ENCODE data around the gene RGS7BP. TPM values are rescaled to one million over a fixed set of nuclear protein-coding genes. Genes with fewer than 3 reads are reported as not detected.
A peak's percentile ranks its signal among the peaks of the same experiment; 100 is the strongest.

The RGS7BP gene
- total RNA-seq, 1 donor from 2014 or later: 11.8 TPM

- no peak for DNase-seq (ENCODE audit: extremely low spot score in 2 of 2)
- Histone ChIP-seq H3K4me1 (no peaks in the 10 kb centered on the region), H3K4me3 (no peak overlapping the region), H3K36me3 (no peaks in the 10 kb centered on the region), H3K9me3 (no peaks in the 10 kb centered on the region), H3K27ac (no peak overlapping the region), H3K27me3 (no peaks in the 10 kb centered on the region)
- intact Hi-C loops (cut with DNase I): no loop called here
- TF ChIP-seq POLR2A (IDR thresholded peaks at IDR 0.05): no peak
- no peak for TF ChIP-seq CTCF (IDR thresholded peaks at IDR 0.05)
- no peak for TF ChIP-seq POLR2AphosphoS5 (IDR thresholded peaks at IDR 0.05; ENCODE audit: insufficient read depth in 1 of 2, low read depth in 1 of 2)
These were observed 126.4 kb downstream of the RGS7BP start for GRCh38 chr5:64632251-64632650.

GRCh38 chr5:64634997-64635686, 129.3 kb downstream of the RGS7BP start:
- no peaks in the 10 kb centered on the region for H3K36me3 ChIP-seq
- TF ChIP-seq CTCF (IDR thresholded peaks at IDR 0.05) (peak; percentile 44 to 79 (median 68)), POLR2A (IDR thresholded peaks at IDR 0.05) (no peak), POLR2AphosphoS5 (IDR thresholded peaks at IDR 0.05; ENCODE audit: insufficient read depth in 1 of 2, low read depth in 1 of 2) (peak in 1 of 2 donors; percentile 9)
- H3K27ac ChIP-seq: no peak overlapping the region
- intact Hi-C loops (cut with DNase I): loop anchor here (5.0 kb wide), 1 partner anchor 147 kb away; no protein-coding TSS in a partner anchor
- H3K4me1 ChIP-seq: no peaks in the 10 kb centered on the region
- H3K9me3 ChIP-seq: no peaks in the 10 kb centered on the region
- no peaks in the 10 kb centered on the region for H3K27me3 ChIP-seq
- no peak overlapping the region for H3K4me3 ChIP-seq
- no peak for DNase-seq (ENCODE audit: extremely low spot score in 2 of 2)

GRCh38 chr5:64637144-64637543, 131.3 kb downstream of the RGS7BP start:
- Histone ChIP-seq H3K27me3 (no peaks in the 10 kb centered on the region), H3K27ac (no peak overlapping the region), H3K9me3 (no peaks in the 10 kb centered on the region), H3K36me3 (no peaks in the 10 kb centered on the region), H3K4me1 (no peaks in the 10 kb centered on the region), H3K4me3 (no peak overlapping the region)
- DNase-seq (ENCODE audit: extremely low spot score in 2 of 2): no peak
- intact Hi-C loops (cut with DNase I): loop anchor here (5.0 kb wide), 1 partner anchor 145 kb away; no protein-coding TSS in a partner anchor
- TF ChIP-seq POLR2AphosphoS5 (IDR thresholded peaks at IDR 0.05; ENCODE audit: insufficient read depth in 1 of 2, low read depth in 1 of 2) (no peak), POLR2A (IDR thresholded peaks at IDR 0.05) (no peak), CTCF (IDR thresholded peaks at IDR 0.05) (no peak)

- H3K27ac ChIP-seq: no peak overlapping the region
- intact Hi-C loops (cut with DNase I): loop anchor here (5.0 kb wide), 1 partner anchor 144 kb away; no protein-coding TSS in a partner anchor
- no peaks in the 10 kb centered on the region for H3K36me3 ChIP-seq
- H3K27me3 ChIP-seq: no peaks in the 10 kb centered on the region
- H3K4me1 ChIP-seq: no peaks in the 10 kb centered on the region
- DNase-seq (ENCODE audit: extremely low spot score in 2 of 2): no peak
- no peak overlapping the region for H3K4me3 ChIP-seq
- TF ChIP-seq POLR2A (IDR thresholded peaks at IDR 0.05): no peak
- no peak for TF ChIP-seq CTCF (IDR thresholded peaks at IDR 0.05)
- no peak for TF ChIP-seq POLR2AphosphoS5 (IDR thresholded peaks at IDR 0.05; ENCODE audit: insufficient read depth in 1 of 2, low read depth in 1 of 2)
- no peaks in the 10 kb centered on the region for H3K9me3 ChIP-seq
These were observed 132.1 kb downstream of the RGS7BP start for GRCh38 chr5:64637837-64638443.

- intact Hi-C loops (cut with DNase I): no loop called here
- Histone ChIP-seq H3K9me3 (no peaks in the 10 kb centered on the region), H3K27me3 (no peaks in the 10 kb centered on the region), H3K4me1 (no peaks in the 10 kb centered on the region), H3K36me3 (no peaks in the 10 kb centered on the region), H3K27ac (no peak overlapping the region), H3K4me3 (no peak overlapping the region)
- TF ChIP-seq CTCF (IDR thresholded peaks at IDR 0.05): no peak
- TF ChIP-seq POLR2AphosphoS5 (IDR thresholded peaks at IDR 0.05; ENCODE audit: insufficient read depth in 1 of 2, low read depth in 1 of 2): no peak
- no peak for TF ChIP-seq POLR2A (IDR thresholded peaks at IDR 0.05)
- no peak for DNase-seq (ENCODE audit: extremely low spot score in 2 of 2)
These were observed 139.0 kb downstream of the RGS7BP start for GRCh38 chr5:64644831-64645230.

All from vagina (tissue), 2 donors.